ENCODE data around the gene PPP6R2. TPM values are rescaled to one million over a fixed set of nuclear protein-coding genes. Genes with fewer than 3 reads are reported as not detected.

PPP6R2 gene
- total RNA-seq, 3 donors from 2014 or later (not counting 1 experiment from before 2014, with no cell fraction given), result 76.0 to 103 (median 78.1) TPM

DNA sequence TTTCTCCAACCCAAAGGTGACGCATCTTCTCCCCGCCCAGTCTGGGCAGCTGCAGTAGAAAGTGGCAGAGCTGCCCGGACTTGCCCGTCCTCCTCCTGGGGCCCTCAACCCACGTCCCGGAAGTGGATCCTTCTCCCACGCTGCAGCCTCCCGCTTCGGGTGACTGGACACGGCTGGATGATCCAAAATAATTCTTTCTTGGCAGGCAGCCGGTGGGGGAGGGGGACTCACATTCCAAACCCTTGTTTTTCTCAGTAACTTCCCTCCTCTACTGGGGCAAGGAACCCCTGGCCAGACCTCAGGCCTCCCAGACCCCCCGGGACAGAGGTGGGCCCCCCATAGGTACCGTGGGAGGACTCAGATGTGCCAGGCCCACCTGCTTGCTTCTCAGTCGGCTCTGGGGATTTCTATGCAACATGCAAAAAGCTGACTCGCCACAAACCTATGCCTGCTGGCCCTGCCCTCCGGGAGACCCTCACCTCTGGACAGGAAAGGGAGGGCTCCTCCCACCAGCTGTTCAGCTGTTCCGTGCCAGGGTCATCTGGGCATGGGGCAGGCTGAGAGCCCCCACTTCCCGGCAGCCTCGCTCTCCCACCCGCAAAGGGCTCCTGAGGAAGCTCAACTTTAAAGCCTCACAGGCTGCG, 37.1 kb upstream of the PPP6R2 start:
- Mint-ChIP-seq H3K36me3 (no peaks in the 10 kb centered on the region), H3K27me3 (ENCODE audit: low read depth in 2 of 2) (peaks cover 6 to 23% of the 10 kb centered on the region in 2 donors), H3K27ac (peak overlapping the region in 1 of 2 donors; percentile 36), H3K4me1 (peaks cover 0 to 9% of the 10 kb centered on the region in 2 donors), H3K9me3 (no peaks in the 10 kb centered on the region), H3K4me3 (peak overlapping the region; percentile 37)
- TF ChIP-seq CTCF (IDR thresholded peaks at IDR 0.05), result no peak
- no peak for DNase-seq
- intact Hi-C loops (cut with micrococcal nuclease), result no loop called here
- H3K9me3 ChIP-seq (ENCODE audit: control insufficient read depth, insufficient read depth, low read length), result no peaks in the 10 kb centered on the region
- H3K27ac ChIP-seq (ENCODE audit: low read length), result no peak overlapping the region
- peaks cover 15% of the 10 kb centered on the region for H3K27me3 ChIP-seq (ENCODE audit: control insufficient read depth, insufficient read depth, low read length)
- H3K4me3 ChIP-seq (ENCODE audit: low read length), result peak overlapping the region; percentile 26
- WGBS (ENCODE audit: insufficient coverage), result 18% methylated on average over 21 of the region's 21 CpGs
- peak in 1 of 3 donors; percentile 13 for ATAC-seq
- no peaks in the 10 kb centered on the region for H3K36me3 ChIP-seq (ENCODE audit: control insufficient read depth, insufficient read depth, low read length)
- H3K4me1 ChIP-seq (ENCODE audit: control insufficient read depth, insufficient read depth, low read length), result peaks cover 73% of the 10 kb centered on the region

DNA sequence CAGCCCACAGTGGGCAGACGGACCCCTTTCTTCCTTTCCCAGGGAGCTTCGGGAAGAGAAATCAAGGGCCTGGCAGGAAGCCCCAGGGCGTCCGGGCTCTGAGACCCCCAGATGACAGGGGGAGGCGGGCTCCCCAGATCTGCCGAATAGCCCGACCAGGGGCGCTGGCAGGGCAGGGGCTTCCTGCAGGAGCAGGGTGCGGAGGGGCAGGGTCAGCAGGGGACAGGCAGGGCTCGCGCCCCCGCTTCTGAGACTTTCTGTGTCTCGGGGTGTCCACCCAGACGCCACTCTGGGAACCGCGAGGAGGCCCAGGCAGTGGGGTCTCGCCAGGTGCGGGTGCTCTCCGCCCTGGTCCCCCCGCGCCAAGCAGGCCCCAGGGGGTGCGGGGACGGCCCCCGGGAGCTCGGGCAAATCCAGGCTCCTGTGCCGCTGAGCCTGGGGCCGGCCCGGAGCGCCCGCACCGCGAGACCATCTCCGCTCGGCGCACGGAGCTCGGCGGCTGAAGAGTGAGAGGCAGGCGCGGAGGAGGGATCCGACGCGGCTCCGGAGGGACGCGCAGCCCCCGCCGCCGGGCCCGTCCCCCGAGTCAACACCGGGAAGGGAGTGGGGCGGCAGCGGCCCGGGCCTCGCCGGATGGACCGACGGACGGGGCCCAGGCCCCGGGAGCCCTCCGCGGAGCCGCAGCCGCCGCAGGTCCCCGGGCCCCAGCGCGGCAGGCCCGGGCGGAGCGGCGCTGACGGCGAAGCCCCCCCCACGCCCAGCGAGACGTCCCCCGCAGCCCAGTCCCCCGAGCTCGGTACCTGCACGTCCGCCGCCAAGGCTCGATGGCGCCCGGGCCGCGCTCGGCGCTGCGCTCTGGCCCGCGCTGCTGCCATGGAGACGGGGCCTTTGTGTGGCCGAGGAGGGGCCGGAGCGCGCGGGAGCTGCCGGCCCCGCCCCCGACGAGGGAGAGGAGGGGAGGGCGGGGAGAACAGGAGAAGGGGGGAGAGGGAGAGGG, 36.1 kb upstream of the PPP6R2 start, which contains the start of gene PLXNB2:
PLXNB2 (minus strand) TSS at position 894 of the 997 bp plus-strand sequence. CDS start 17,062 bp downstream, outside the sequence.
- intact Hi-C loops (cut with micrococcal nuclease), result no loop called here
- peaks cover 6 to 23% of the 10 kb centered on the region in 2 donors for H3K27me3 Mint-ChIP-seq (ENCODE audit: low read depth in 2 of 2)
- Histone ChIP-seq H3K27ac (ENCODE audit: low read length) (no peak within 1 kb of the TSS), H3K4me3 (ENCODE audit: low read length) (peak within 1 kb of the TSS; percentile 29), H3K27me3 (ENCODE audit: control insufficient read depth, insufficient read depth, low read length) (peaks cover 15% of the 10 kb centered on the region), H3K36me3 (ENCODE audit: control insufficient read depth, insufficient read depth, low read length) (no peaks in the 10 kb centered on the region), H3K9me3 (ENCODE audit: control insufficient read depth, insufficient read depth, low read length) (no peaks in the 10 kb centered on the region), H3K4me1 (ENCODE audit: control insufficient read depth, insufficient read depth, low read length) (peaks cover 63% of the 10 kb centered on the region)
- H3K9me3 Mint-ChIP-seq, result no peaks in the 10 kb centered on the region
- no peaks in the 10 kb centered on the region for H3K36me3 Mint-ChIP-seq
- DNase-seq (peak in 1 of 2 donors; percentile 55), ATAC-seq (peak in 2 of 3 donors; percentile 51 to 62)
- peaks cover 0 to 9% of the 10 kb centered on the region in 2 donors for H3K4me1 Mint-ChIP-seq
- TF ChIP-seq CTCF (IDR thresholded peaks at IDR 0.05), result no peak
- WGBS (ENCODE audit: insufficient coverage), result 1% methylated on average over 104 of the region's 105 CpGs
- no peak within 1 kb of the TSS for H3K27ac Mint-ChIP-seq
- H3K4me3 Mint-ChIP-seq, result peak within 1 kb of the TSS; percentile 13

DNA sequence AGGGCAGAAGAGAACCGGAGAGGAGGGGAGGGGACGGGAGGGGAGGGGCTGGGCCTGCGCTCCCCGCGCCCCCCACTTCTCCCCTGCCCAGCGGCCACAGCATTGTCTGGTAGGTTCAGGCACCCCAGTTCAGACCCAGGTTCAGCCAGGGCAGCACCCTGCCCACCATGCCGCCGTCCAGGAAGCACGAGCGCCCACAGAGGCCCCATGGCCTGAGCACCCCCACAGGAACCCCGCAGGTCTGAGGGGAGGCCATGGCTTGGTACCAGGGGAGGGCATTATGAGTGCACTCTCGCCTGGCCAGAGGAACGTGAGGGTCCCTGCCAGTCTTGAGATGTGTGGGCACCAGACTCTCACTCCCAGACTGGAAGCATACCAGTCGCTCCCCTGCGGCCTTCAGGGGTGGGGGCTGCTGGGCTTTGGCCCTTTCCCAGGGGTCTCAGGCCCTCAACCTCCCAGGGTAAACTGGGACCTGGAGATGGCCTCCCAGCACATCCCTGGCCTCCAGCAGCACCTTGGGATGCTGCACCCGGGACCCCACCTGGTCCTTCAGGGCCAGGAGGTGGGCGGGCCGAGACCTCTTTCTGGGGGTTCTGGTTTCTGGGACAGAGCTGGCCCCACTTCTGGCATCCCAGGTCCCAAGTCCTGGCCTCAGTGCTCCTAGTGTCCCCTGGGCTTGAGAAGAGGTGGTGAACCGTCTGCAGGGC, 35.1 kb upstream of the PPP6R2 start:
- intact Hi-C loops (cut with micrococcal nuclease), result no loop called here
- Mint-ChIP-seq H3K27me3 (ENCODE audit: low read depth in 2 of 2) (peaks cover 6 to 23% of the 10 kb centered on the region in 2 donors), H3K4me1 (peaks cover 0 to 9% of the 10 kb centered on the region in 2 donors), H3K4me3 (peak overlapping the region; percentile 13), H3K36me3 (no peaks in the 10 kb centered on the region), H3K9me3 (no peaks in the 10 kb centered on the region), H3K27ac (no peak overlapping the region)
- H3K4me1 ChIP-seq (ENCODE audit: control insufficient read depth, insufficient read depth, low read length), result peaks cover 56% of the 10 kb centered on the region
- no peaks in the 10 kb centered on the region for H3K9me3 ChIP-seq (ENCODE audit: control insufficient read depth, insufficient read depth, low read length)
- DNase-seq (no peak), ATAC-seq (no peak)
- WGBS (ENCODE audit: insufficient coverage), result 39% methylated on average over 19 of the region's 19 CpGs
- H3K36me3 ChIP-seq (ENCODE audit: control insufficient read depth, insufficient read depth, low read length), result no peaks in the 10 kb centered on the region
- peak overlapping the region; percentile 10 for H3K4me3 ChIP-seq (ENCODE audit: low read length)
- H3K27ac ChIP-seq (ENCODE audit: low read length), result no peak overlapping the region
- peaks cover 15% of the 10 kb centered on the region for H3K27me3 ChIP-seq (ENCODE audit: control insufficient read depth, insufficient read depth, low read length)
- TF ChIP-seq CTCF (IDR thresholded peaks at IDR 0.05), result no peak

All from natural killer cell (primary cell).